BE2C (cell line): ENCODE results near the gene PDE5A.

Source experiments
- DNase-seq: peaks from one replicate; pipeline ENCODE4 v3.0.0-alpha.2; 2020
- H3K27me3 ChIP-seq: fragments of 250-450 bp; sonication (Bioruptor Pico); 2 replicates; pipeline ENCODE4 v1.5.1; 2020; ENCODE audit warnings: mild to moderate bottlenecking
- H3K36me3 ChIP-seq: fragments of 250-450 bp; sonication (Bioruptor Pico); 2 replicates; pipeline ENCODE4 v1.5.1; 2020; ENCODE audit warnings: mild to moderate bottlenecking
- H3K4me1 ChIP-seq: fragments of 250-450 bp; sonication (Bioruptor Pico); 2 replicates; pipeline ENCODE4 v1.5.1; 2020
- H3K4me3 ChIP-seq: 2 replicates; pipeline ENCODE4 v1.5.1; 2011; ENCODE audit warnings: low read depth, low read length
- H3K9me3 ChIP-seq: fragments of 250-450 bp; sonication (Bioruptor Pico); 2 replicates; pipeline ENCODE4 v1.5.1; 2020
- TF ChIP-seq, protein P1 (sequence below): IDR thresholded peaks from 2 replicates; pipeline ENCODE4 v1.5.1; 2012; ENCODE audit warnings: mild to moderate bottlenecking, low read depth, low read length

PDE5A gene

DNA sequence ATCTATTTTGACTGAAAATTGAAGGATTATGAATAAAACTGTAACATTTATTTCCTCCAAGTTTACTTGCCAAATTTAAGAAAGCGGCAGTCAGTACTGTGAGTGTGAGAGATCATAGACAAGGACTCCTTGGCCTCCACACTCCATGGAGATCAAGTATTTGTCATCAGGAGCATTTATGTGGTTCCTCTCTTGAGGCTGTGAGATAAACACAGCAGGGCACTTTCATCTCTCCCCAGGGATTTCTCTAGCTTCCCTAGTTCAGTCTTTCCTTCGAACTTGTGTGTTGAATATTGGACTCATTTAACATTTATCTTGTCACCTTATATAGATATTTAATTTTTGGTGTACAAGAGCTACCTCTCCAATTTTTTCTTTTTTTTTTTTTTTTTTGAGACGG, 40.8 kb downstream of the PDE5A start:
- no peaks in the 10 kb centered on the region for H3K36me3 ChIP-seq
- no peaks in the 10 kb centered on the region for H3K4me1 ChIP-seq
- no peak for DNase-seq
- no peak overlapping the region for H3K4me3 ChIP-seq
- H3K9me3 ChIP-seq: no peaks in the 10 kb centered on the region
- TF ChIP-seq, protein P1, sequence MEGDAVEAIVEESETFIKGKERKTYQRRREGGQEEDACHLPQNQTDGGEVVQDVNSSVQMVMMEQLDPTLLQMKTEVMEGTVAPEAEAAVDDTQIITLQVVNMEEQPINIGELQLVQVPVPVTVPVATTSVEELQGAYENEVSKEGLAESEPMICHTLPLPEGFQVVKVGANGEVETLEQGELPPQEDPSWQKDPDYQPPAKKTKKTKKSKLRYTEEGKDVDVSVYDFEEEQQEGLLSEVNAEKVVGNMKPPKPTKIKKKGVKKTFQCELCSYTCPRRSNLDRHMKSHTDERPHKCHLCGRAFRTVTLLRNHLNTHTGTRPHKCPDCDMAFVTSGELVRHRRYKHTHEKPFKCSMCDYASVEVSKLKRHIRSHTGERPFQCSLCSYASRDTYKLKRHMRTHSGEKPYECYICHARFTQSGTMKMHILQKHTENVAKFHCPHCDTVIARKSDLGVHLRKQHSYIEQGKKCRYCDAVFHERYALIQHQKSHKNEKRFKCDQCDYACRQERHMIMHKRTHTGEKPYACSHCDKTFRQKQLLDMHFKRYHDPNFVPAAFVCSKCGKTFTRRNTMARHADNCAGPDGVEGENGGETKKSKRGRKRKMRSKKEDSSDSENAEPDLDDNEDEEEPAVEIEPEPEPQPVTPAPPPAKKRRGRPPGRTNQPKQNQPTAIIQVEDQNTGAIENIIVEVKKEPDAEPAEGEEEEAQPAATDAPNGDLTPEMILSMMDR: no peak
- H3K27me3 ChIP-seq: peaks cover 38% of the 10 kb centered on the region

DNA sequence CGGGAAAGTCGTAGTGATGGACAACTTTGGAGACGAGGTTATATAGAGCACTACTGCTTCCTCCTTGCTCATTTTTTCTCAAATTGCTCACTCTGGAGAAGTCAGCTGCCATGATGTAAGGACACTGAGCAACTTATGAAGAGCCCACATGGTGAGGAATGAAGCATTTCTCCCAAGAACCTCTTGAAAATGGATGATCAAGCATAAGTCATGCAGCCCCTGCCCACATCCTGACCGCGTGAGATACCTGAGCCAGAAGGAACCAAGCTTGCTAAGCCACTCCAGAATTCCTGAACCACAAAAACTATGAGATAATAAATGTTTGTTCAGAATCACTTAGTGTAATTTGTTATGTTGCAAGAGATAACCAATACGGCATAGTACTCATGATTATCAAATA, 42.8 kb downstream of the PDE5A start:
- Histone ChIP-seq H3K27me3 (peaks cover 47% of the 10 kb centered on the region), H3K9me3 (no peaks in the 10 kb centered on the region), H3K4me1 (no peaks in the 10 kb centered on the region), H3K36me3 (no peaks in the 10 kb centered on the region), H3K4me3 (no peak overlapping the region)
- no peak for DNase-seq
- TF ChIP-seq, protein P1: no peak

DNA sequence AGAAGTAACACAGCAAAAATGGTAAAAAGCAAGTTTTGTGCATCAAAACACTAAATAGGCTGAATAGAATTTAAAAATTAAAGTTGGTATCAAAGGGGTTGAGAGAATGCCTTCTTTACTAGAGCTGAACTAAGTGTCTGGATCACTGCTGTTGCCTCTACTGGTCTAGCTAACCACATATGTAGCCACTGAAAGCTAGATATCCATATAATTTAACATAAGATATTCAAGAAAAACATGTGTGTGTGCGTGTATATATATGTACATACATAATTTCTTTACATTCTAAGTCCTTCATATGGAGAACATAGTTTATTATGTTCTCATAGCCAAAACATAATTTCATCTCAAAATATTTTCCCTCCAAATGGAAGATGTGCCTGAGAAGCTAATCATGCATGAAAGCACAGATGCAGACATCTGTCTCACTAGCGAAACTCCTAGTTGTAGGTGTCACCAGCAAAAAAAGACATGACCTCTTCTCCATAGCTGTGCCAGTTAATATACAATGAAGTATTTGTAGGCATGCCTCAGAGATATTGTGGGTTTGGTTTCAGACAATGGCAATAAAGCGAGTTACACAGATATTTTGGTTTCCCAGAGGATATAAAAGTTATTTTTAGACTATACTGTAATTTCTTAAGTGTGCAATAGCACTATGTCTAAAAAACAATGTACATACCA, 47.3 kb downstream of the PDE5A start:
- no peak for DNase-seq
- H3K27me3 ChIP-seq: peaks cover 35% of the 10 kb centered on the region
- H3K4me1 ChIP-seq: no peaks in the 10 kb centered on the region
- TF ChIP-seq, protein P1: no peak
- H3K4me3 ChIP-seq: no peak overlapping the region
- H3K9me3 ChIP-seq: no peaks in the 10 kb centered on the region
- no peaks in the 10 kb centered on the region for H3K36me3 ChIP-seq

DNA sequence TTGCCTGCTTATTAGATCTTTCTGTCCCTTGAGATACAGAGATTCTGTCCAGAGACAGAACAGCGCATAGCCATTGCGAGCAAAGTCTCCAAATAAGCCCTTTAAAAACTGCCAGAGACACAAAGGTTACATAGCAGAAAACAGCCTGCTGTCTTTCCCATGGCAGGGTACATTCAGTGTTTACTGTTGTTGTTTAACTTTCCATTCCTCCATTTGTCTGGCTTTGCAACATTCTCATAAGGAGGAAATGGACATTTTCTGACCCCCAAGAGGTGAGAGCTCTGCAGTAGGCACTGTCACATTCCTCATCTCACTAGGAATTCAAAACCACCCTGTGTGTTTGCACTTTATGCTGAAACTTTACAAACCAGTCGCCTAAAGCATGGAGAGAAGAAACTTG, 48.3 kb downstream of the PDE5A start:
- H3K36me3 ChIP-seq: no peaks in the 10 kb centered on the region
- H3K4me3 ChIP-seq: no peak overlapping the region
- no peaks in the 10 kb centered on the region for H3K4me1 ChIP-seq
- no peak for DNase-seq
- H3K27me3 ChIP-seq: peaks cover 26% of the 10 kb centered on the region
- TF ChIP-seq, protein P1: no peak
- no peaks in the 10 kb centered on the region for H3K9me3 ChIP-seq

DNA sequence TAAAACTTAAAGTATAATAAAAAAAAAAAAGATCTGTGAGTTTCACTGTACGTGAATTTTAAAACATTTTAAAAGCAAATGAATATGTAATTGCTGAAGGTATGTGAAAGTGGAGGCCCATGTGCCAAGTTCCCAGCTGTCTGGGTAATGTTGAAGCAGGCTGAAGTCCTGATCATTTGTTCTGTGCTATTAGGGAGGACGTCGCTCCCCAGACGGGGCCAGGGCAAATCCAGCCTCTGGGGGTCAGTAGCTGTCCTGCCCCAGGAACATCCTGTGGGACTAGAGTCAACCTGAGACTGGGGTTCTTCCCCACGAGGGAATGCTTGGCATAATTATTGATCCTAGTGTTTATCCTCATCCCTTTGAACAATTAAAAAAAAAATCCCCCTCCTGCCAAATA, 48.8 kb downstream of the PDE5A start:
- H3K4me1 ChIP-seq: no peaks in the 10 kb centered on the region
- H3K4me3 ChIP-seq: no peak overlapping the region
- no peaks in the 10 kb centered on the region for H3K36me3 ChIP-seq
- H3K27me3 ChIP-seq: peaks cover 22% of the 10 kb centered on the region
- DNase-seq: no peak
- TF ChIP-seq, protein P1: no peak
- no peaks in the 10 kb centered on the region for H3K9me3 ChIP-seq

DNA sequence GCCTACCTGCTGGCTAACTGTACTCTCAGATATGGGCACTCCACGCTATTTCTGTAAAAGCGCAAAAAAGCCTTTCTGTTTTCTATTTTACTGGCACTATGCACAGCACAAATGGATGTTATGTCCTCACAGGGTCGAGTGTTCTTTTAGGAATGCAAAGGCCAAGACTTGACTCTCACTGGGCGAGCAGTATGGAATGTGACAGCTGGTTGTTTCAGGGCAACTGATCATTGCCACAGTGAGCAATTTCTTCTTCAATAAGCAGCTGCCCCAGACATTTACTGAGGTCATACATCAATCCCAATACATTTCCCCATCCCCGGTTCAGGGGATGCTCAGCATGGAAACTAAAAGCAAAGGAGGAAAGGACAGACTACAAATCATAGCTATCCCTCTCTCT, 58.2 kb downstream of the PDE5A start:
- Histone ChIP-seq H3K4me1 (no peaks in the 10 kb centered on the region; the same call in 1 of the 2 replicates), H3K9me3 (no peaks in the 10 kb centered on the region), H3K27me3 (no peaks in the 10 kb centered on the region; the same call in 1 of the 2 replicates), H3K4me3 (no peak overlapping the region), H3K36me3 (no peaks in the 10 kb centered on the region; the same call in 1 of the 2 replicates)
- no peak for DNase-seq
- TF ChIP-seq, protein P1: no peak
